ENCODE data around the gene YTHDC1. TPM values are rescaled to one million over a fixed set of nuclear protein-coding genes. Genes with fewer than 3 reads are reported as not detected.

Gene YTHDC1
- total and polyA plus RNA-seq, 2 of the 4 experiments (the other 2 are of a cell fraction): 31.9 to 32.7 TPM

DNA sequence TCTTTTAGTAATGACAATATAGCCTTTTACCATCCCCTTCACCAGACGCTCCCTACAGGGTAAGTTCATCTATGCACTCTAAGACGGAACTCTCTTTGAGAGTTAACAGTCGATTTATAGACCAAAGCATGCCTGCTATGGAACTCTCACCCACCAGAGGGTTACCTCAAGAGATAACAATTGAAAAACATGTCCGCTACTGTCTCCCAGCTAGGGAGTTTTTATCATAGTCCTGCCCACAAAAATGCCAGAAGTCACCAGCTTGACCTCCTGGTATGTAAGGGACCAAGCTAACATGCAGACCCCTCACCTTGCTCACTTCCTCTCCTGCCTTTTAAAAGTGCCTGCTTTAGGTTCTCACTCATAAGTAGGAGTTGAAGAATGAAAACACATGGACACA lies 16.7 kb upstream of the YTHDC1 start:
- H2BK5ac ChIP-seq (ENCODE audit: low read depth, low read length, poor library complexity, severe bottlenecking): no peak overlapping the region
- H3K14ac ChIP-seq (replicated peaks; ENCODE audit: low read depth, low read length): no peak overlapping the region; the same call in 1 of the 2 replicates
- peaks cover 11% of the 10 kb centered on the region for H3K4me1 ChIP-seq (ENCODE audit: control insufficient read depth, insufficient read depth, low read length)
- H3K23ac ChIP-seq (ENCODE audit: low read depth, low read length): no peak overlapping the region
- DNase-seq (no peak), ATAC-seq (ENCODE audit: low read depth) (no peak)
- peak overlapping the region; percentile 24; the same call in 1 of the 2 replicates for H2AK5ac ChIP-seq (ENCODE audit: low read depth, low read length)
- no peaks in the 10 kb centered on the region; the same call in 1 of the 2 replicates for H3K36me3 ChIP-seq (ENCODE audit: control insufficient read depth, insufficient read depth, low read length)
- H3K56ac ChIP-seq (ENCODE audit: extremely low read depth, insufficient read depth, low read length): no peak overlapping the region
- ChIA-PET POLR2A (ENCODE audit: unreplicated experiment) (no interaction called here), CTCF (interaction anchor here (1.5 kb wide), 1 partner anchor 9 kb away, joined by 3 read pairs; no protein-coding TSS in a partner anchor)
- TF ChIP-seq RFX5 (IDR thresholded peaks at IDR 0.05; ENCODE audit: low read depth, low read length) (no peak), RAD21 (IDR thresholded peaks at IDR 0.05; ENCODE audit: low read length) (no peak), MXI1 (IDR thresholded peaks at IDR 0.05; ENCODE audit: borderline replicate concordance, low read depth, low read length) (no peak), RCOR1 (IDR thresholded peaks at IDR 0.05; ENCODE audit: insufficient replicate concordance, low read length) (no peak), CEBPB (IDR thresholded peaks at IDR 0.05; ENCODE audit: low read depth, low read length) (no peak), SMC3 (IDR thresholded peaks at IDR 0.05; ENCODE audit: low read depth, low read length) (no peak), NFE2L2 (IDR thresholded peaks at IDR 0.05; ENCODE audit: low read depth, low read length) (no peak), CHD1 (IDR thresholded peaks at IDR 0.05; ENCODE audit: low read depth, low read length) (no peak), POLR2A (IDR thresholded peaks at IDR 0.05; ENCODE audit: low read depth, low read length) (no peak), BHLHE40 (IDR thresholded peaks at IDR 0.05; ENCODE audit: low read depth, low read length) (no peak), FOS (IDR thresholded peaks at IDR 0.05; ENCODE audit: low read depth, low read length) (no peak), MAZ (IDR thresholded peaks at IDR 0.05; ENCODE audit: borderline replicate concordance, low read depth, low read length) (no peak), MAFK (IDR thresholded peaks at IDR 0.05; ENCODE audit: low read depth, low read length) (no peak)
- TF ChIP-seq, protein P1, sequence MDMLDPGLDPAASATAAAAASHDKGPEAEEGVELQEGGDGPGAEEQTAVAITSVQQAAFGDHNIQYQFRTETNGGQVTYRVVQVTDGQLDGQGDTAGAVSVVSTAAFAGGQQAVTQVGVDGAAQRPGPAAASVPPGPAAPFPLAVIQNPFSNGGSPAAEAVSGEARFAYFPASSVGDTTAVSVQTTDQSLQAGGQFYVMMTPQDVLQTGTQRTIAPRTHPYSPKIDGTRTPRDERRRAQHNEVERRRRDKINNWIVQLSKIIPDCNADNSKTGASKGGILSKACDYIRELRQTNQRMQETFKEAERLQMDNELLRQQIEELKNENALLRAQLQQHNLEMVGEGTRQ (IDR thresholded peaks at IDR 0.05; ENCODE audit: low read depth, low read length): no peak
- TF ChIP-seq, protein P2, sequence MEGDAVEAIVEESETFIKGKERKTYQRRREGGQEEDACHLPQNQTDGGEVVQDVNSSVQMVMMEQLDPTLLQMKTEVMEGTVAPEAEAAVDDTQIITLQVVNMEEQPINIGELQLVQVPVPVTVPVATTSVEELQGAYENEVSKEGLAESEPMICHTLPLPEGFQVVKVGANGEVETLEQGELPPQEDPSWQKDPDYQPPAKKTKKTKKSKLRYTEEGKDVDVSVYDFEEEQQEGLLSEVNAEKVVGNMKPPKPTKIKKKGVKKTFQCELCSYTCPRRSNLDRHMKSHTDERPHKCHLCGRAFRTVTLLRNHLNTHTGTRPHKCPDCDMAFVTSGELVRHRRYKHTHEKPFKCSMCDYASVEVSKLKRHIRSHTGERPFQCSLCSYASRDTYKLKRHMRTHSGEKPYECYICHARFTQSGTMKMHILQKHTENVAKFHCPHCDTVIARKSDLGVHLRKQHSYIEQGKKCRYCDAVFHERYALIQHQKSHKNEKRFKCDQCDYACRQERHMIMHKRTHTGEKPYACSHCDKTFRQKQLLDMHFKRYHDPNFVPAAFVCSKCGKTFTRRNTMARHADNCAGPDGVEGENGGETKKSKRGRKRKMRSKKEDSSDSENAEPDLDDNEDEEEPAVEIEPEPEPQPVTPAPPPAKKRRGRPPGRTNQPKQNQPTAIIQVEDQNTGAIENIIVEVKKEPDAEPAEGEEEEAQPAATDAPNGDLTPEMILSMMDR (conservative IDR thresholded peaks at IDR 0.05; ENCODE audit: low read depth, low read length): no peak
- TF ChIP-seq, protein P3, sequence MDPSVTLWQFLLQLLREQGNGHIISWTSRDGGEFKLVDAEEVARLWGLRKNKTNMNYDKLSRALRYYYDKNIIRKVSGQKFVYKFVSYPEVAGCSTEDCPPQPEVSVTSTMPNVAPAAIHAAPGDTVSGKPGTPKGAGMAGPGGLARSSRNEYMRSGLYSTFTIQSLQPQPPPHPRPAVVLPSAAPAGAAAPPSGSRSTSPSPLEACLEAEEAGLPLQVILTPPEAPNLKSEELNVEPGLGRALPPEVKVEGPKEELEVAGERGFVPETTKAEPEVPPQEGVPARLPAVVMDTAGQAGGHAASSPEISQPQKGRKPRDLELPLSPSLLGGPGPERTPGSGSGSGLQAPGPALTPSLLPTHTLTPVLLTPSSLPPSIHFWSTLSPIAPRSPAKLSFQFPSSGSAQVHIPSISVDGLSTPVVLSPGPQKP (IDR thresholded peaks at IDR 0.05; ENCODE audit: borderline replicate concordance, low read depth, low read length): no peak
- peak overlapping the region; percentile 25; the same call in 1 of the 2 replicates for H4K91ac ChIP-seq (ENCODE audit: insufficient read depth, low read depth, low read length)
- BruUV-seq (replicated peaks): no TSS peak
- dilution Hi-C loops (cut with HindIII; ENCODE audit: low sequenced_read_pairs, unreplicated experiment): no loop called here
- H2BK120ac ChIP-seq (ENCODE audit: low read depth, low read length): peak overlapping the region; percentile 76
- H2AFZ ChIP-seq (replicated peaks; ENCODE audit: low read length, poor library complexity): no peak overlapping the region
- no peaks in the 10 kb centered on the region for H3K9me3 ChIP-seq (ENCODE audit: control insufficient read depth, insufficient read depth, low read length)
- H3K9ac ChIP-seq (ENCODE audit: low read depth, low read length): no peak overlapping the region
- peak overlapping the region; percentile 93 for H3K18ac ChIP-seq (ENCODE audit: low read depth, low read length)
- H3K27me3 ChIP-seq (ENCODE audit: control insufficient read depth, insufficient read depth, low read length): no peaks in the 10 kb centered on the region
- no peak overlapping the region for H3K4me3 ChIP-seq (ENCODE audit: insufficient read depth, low read depth, low read length)
- H2BK15ac ChIP-seq (ENCODE audit: low read depth, low read length): peak overlapping the region; percentile 58; the same call in 2 of the 3 replicates
- peak overlapping the region; percentile 16; the same call in 1 of the 2 replicates for H3K4me2 ChIP-seq (ENCODE audit: low read depth, low read length)
- peak overlapping the region; percentile 55 for H3K4ac ChIP-seq (ENCODE audit: low read depth, low read length)
- H4K5ac ChIP-seq (ENCODE audit: low read depth, low read length): peak overlapping the region; percentile 89
- H2AK9ac ChIP-seq (replicated peaks; ENCODE audit: low read depth, low read length, poor library complexity): no peak overlapping the region
- H3K27ac ChIP-seq (ENCODE audit: insufficient read depth, low read length): no peak overlapping the region
- H4K20me1 ChIP-seq (ENCODE audit: insufficient read depth, low read length): no peaks in the 10 kb centered on the region
- no peaks in the 10 kb centered on the region; a peak in 1 of 4 replicates for H3K79me1 ChIP-seq (ENCODE audit: low read depth in 1 of 2, low read length in 2 of 2)
- peaks cover 10% of the 10 kb centered on the region for H3K9me1 ChIP-seq (ENCODE audit: insufficient read depth, low read length)
- H2BK20ac ChIP-seq (ENCODE audit: low read depth, low read length): peak overlapping the region; percentile 49; the same call in 1 of the 2 replicates
- intact Hi-C loops (cut with micrococcal nuclease): no loop called here
- peak overlapping the region in 1 of 2 experiments; percentile 62; a peak in 1 of 4 replicates for H4K8ac ChIP-seq (ENCODE audit: low read depth in 2 of 2, low read length in 2 of 2)
- in situ Hi-C loops (cut with MboI; ENCODE audit: low sequenced_read_pairs): no loop called here
- WGBS, 2 experiments (ENCODE audit: extremely low coverage in 2 of 2, insufficient read length in 1 of 2): no CpG with 5 or more reads among the region's 4 CpGs

Measured in IMR-90 (cell line).